GM19099 (cell line): ENCODE measurements around the gene KCNJ16.

Experiments used
- POLR2A ChIP-seq: IDR thresholded peaks from 3 replicates; pipeline ENCODE4 v1.6.1; 2011; ENCODE audit warnings: low read depth; ENCODE audit not compliant: insufficient read length; ENCODE audit errors: extremely low read depth

Gene KCNJ16

DNA sequence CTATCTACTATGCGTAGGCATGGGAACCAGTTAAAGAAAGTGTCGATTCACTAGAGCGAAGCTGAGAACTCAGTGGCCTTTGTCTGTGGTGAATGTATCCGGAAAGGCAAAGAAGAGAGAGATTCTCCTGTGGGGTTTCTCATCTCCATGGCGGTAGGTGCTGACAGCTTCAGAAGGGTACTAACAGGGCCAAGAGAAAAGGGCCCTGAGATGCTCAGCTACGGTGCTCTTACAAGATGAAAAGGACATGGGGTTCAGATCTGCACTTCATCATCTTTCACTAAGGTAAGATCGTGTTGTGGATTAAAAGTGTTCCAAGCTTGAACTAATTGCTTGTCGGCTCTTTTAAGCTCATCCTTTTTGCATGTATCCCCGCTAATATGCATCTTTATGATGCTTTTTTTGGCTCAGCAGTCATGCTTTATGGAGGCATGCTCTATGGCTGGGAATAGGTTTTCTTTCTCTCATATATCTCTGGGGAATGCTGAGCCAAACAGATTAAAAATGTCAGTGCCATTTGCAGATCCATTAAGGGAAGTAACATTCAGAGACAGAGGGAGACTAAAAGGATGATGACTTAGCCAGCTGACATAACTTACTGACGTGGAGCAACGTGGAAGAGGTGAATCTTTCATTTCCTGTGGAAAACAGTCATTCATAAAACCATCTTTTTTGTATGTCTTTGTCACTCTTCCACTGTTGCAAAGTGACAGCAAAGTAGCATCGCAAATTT lies 29.9 kb downstream of the KCNJ16 start:
- TF ChIP-seq POLR2A, result no peak

DNA sequence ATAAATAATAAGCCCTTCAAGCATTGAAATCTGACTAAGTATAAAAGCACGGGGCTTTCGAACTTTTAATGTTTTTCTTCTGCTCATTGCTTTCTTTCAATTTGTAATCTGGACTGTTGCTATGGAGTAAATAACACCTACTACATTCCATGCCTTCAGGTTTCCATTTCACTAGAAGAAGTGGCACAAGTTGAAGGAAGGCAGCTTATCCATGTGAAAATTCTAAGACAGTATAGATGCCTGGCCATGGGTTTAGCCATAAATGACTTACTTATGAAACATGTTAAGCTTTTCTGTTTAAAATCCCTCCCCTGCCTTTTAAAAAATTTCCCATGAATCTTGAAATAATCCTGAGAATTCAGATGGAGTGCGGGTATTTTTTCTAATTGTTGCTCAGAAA lies 30.6 kb downstream of the KCNJ16 start:
- no peak for TF ChIP-seq POLR2A

GRCh38 chr17:70106551-70106950 lies 31.5 kb downstream of the KCNJ16 start:
- no peak for TF ChIP-seq POLR2A

DNA sequence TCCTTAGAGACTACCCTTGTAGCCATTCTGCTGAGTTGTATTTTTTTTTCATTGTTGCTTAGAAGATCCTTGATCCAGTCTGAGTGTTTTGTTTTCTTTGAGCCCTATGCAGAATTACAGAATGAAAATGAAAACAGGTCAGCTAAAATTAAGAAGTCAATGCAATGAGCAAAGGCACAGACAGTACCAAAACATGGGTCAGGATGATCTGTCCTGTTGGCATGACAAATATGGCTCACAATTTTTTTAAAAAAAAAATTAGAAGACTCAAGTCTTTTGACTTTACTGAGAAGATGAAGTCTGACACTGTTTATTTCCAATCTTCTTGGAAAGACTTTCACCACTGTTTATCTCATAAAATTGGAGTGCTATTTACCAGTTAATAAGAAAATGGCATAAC lies 32.4 kb downstream of the KCNJ16 start:
- no peak for TF ChIP-seq POLR2A

DNA sequence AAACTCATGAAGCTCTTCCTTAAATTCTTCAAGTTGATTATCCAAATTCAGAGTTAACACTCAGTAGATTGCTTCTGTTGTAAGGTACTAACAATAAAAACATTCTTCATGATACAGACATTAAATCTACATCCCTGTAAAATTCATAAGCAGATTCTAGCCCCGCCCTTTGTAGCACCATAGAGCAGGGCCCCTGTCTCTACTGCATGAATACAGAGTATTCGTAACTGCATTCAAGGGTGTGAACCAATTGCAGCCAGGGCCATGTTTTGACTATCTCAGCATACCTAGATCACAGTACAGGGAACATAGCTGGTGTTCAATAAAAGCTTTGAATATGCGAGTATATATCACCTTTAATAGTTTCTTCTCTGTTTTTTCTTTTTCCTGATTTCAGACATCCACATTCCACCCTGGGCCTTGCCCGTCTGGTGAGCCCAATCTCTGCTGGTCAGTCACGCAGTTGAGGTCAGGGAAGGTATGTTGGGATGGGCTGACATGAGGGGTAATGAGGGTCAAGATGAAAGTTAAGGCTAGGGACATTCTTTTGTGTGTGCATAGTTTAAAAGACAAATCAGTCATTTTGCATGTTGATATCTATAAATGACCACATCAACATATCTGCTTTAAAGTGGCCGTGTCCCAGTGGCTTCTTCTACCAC lies 33.0 kb downstream of the KCNJ16 start:
- TF ChIP-seq POLR2A, result no peak

DNA sequence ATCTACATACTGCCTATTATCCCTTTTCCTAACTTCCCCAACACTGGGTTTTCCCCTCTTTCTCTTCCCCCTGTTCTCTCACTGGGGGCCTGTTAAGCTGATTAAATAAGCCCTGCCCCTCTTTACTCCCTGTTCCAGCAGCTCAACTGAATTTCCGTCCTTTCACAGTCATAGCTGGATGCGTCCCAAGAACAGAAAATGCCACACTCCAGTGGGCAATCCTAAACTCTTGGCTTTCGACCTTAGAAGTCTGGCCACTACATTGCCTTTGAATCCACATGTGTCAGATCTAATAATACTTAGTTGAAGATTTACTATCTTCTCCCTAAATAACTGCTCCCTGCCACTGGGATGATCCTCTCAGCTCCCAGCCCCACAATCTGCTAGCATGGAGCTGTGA lies 34.5 kb downstream of the KCNJ16 start:
- TF ChIP-seq POLR2A, result no peak

DNA sequence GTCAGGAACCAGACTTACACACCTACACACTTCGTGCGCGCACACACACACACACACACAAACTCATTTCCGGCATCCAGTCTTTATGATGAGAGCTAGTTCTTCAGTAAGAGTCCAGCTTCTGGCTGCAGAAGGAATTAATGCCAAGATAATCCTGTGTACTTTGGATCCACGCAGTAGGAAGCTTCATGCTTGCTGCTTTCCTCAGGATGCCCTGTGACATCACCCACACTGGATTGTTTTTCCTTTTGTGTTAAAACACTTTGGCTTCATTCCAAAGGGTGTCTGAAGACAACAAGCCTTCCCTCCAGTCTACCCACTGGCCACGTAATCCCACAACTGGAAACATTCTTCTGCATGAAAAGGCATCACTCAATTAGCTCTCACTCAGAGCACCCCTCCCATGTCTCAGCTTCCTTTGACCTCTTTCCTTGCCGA lies 35.4 kb downstream of the KCNJ16 start:
- no peak for TF ChIP-seq POLR2A

GRCh38 chr17:70111201-70111600 lies 36.2 kb downstream of the KCNJ16 start:
- TF ChIP-seq POLR2A, result no peak

GRCh38 chr17:70114405-70114804 lies 39.4 kb downstream of the KCNJ16 start:
- TF ChIP-seq POLR2A, result no peak

DNA sequence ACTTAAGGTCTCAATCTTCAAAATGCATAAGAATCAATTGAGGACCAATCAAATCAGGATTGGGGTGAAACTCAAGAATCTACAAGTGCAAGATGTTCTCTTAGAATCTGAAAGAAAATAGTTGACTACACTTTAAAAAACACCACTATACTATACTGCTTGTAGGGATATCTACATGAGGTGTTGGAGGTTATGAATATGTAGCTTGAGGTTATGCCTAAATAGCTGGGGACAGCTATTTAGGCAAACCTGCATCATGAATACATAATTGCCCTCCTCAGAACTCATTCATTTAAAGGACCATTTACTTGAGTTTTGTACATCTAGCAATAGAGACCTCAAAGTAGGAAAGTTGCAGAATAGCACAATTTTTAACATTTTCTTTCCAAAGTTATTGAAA lies 40.1 kb downstream of the KCNJ16 start:
- TF ChIP-seq POLR2A, result no peak

GRCh38 chr17:70116919-70117318 lies 41.9 kb downstream of the KCNJ16 start:
- no peak for TF ChIP-seq POLR2A

DNA sequence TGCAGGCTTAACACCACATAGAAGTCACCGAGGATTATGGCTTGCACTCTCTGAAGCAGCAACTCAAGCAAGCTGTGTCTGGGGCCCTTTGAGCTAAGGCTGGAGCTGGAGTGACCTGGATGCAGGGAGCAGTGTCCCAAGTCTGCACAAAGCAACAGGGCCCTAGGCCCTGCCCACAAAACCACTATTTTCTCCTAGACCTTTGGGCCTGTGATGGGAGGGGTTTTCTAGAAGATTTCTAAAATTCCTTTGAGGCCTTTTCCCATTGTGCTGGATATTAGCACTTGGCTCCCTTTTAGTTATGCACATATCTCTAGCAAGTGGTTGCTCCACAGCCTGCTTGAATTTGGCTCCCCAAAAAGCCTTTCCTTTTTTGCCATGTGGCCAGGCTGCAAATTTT lies 44.5 kb downstream of the KCNJ16 start:
- no peak for TF ChIP-seq POLR2A

DNA sequence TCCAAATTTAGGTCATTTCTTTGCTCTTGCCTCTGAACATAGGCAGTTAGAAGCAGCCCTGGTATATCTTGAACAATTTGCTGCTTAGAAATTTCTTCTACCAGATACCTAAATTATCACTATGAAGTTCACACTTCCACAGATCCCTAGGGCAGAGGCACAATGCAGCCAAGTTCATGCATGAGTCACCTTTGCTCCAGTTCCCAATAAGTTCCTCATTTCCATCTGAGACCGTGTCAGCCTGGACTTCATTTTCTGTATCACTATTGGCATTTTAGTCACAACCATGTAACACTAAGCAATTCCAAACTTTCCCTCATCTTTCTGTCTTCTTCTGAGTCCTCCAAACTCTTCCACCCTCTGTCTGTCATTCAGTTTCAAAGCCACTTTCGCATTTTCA lies 45.0 kb downstream of the KCNJ16 start:
- TF ChIP-seq POLR2A, result no peak

DNA sequence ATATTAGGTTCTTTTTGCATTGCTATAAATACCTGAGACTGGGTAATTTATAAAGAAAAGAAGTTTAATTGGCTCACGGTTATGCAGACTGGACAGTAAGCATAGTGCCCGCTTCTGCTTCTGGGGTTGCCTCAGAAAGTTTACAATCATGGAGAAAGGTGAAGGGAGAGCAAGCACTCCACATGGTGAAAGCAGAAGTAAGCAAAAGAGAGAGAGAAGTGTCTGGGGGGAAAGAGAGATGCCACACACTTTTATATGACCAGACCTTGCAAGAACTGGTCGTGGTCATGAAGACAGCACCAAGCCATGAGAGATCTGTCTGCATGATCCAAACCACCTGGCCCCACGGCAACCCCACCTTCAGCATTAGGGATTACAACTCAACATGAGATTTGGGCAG lies 45.4 kb downstream of the KCNJ16 start:
- TF ChIP-seq POLR2A, result no peak

- TF ChIP-seq POLR2A, result no peak
Measured at GRCh38 chr17:70121126-70121525, 46.1 kb downstream of the KCNJ16 start.

GRCh38 chr17:70123193-70123592 lies 48.2 kb downstream of the KCNJ16 start:
- no peak for TF ChIP-seq POLR2A
